K562 (cell line): ENCODE results near the gene TCEANC2. TPM values are rescaled to one million over a fixed set of nuclear protein-coding genes. Genes with fewer than 3 reads are reported as not detected.

ENCODE experiments used
- ATAC-seq: fragments of 200-7000 bp; cut with Tn5 transposase; 3 replicates; pipeline ENCODE4 v1.9.1; 2020; ENCODE audit warnings: moderate library complexity
- BruUV-seq: library from RNA; stranded (reverse); fragments of 400-500 nt; replicated peaks from 2 replicates; lab custom pipeline; 2021; lab: Mats Ljungman, UMichigan
- CTCF ChIA-PET: fragments of 300-600 bp; formaldehyde crosslinking; extraction: SDS; loops from one replicate; lab custom pipeline; 2021; ENCODE audit warnings: low intra/inter-chr PET ratio; lab: Yijun Ruan, JAX
- POLR2A ChIA-PET: fragments of 300-600, 350-650 bp; sonication (Branson Sonifier 250); formaldehyde crosslinking; extraction: SDS; loops from one replicate; lab custom pipeline; 2021; ENCODE audit warnings: antibody characterized with exemption, inconsistent platforms; lab: Yijun Ruan, JAX
- DNase-seq, 4 experiments: peaks; one replicate each; pipeline versions ENCODE4 v3.0.0 to v3.0.0-alpha.2; 2011 to 2018; ENCODE audit warnings: low spot score in 3 of 4, mixed read lengths in 3 of 4; ENCODE audit errors: extremely low read depth in 1 of 4
- FAIRE-seq: peaks from 2 replicates; lab custom pipeline; 2011; peaks lifted over from hg19 to GRCh38; lab: Jason Lieb, UNC
- H2AFZ ChIP-seq: 2 replicates; pipeline ENCODE4 v1.6.0; 2011; ENCODE audit warnings: low read depth, low read length, control low read depth, inconsistent platforms
- H3K27ac ChIP-seq: fragments of 200-600 bp; 3 replicates; pipeline ENCODE4 v1.8.0; 2011; ENCODE audit warnings: low read depth, mild to moderate bottlenecking, control low read depth, inconsistent platforms, low read length, moderate library complexity, mixed read lengths; ENCODE audit errors: extremely low read depth
- H3K27me3 ChIP-seq, 2 experiments: fragments of 300-600 bp in 1 of 2; 2 replicates in 1 of 2; 3 replicates in 1 of 2; pipeline versions ENCODE4 v1.6.0 to v1.8.0; 2011; ENCODE audit warnings: inconsistent platforms in 2 of 2, low read length in 2 of 2, mild to moderate bottlenecking in 1 of 2, mixed read lengths in 1 of 2, moderate library complexity in 1 of 2; ENCODE audit not compliant: control insufficient read depth in 2 of 2, insufficient read depth in 2 of 2
- H3K36me3 ChIP-seq: fragments of 300-600 bp; 3 replicates; pipeline ENCODE4 v1.8.0; 2011; ENCODE audit warnings: mild to moderate bottlenecking, low read length, inconsistent platforms; ENCODE audit not compliant: control insufficient read depth, insufficient read depth
- H3K4me1 ChIP-seq, 2 experiments: fragments of 200-600 bp in 1 of 2; replicated peaks in 1 of 2; 2 replicates in 1 of 2; 3 replicates in 1 of 2; pipeline versions ENCODE4 v1.5.1 to v1.8.0; 2011; ENCODE audit warnings: inconsistent platforms in 2 of 2, low read length in 2 of 2, mild to moderate bottlenecking in 1 of 2, mixed read lengths in 1 of 2, moderate library complexity in 1 of 2; ENCODE audit not compliant: control insufficient read depth in 2 of 2, insufficient read depth in 2 of 2
- H3K4me2 ChIP-seq: 2 replicates; pipeline ENCODE4 v1.6.1; 2011; ENCODE audit warnings: low read length, control low read depth, inconsistent platforms, mixed read lengths; ENCODE audit not compliant: insufficient read depth
- H3K4me3 ChIP-seq: fragments of 200-600 bp; sonication (generic), shearing (Covaris generic); 2 replicates; pipeline ENCODE4 v1.5.1; 2016; ENCODE audit warnings: control low read depth, inconsistent platforms
- H3K79me2 ChIP-seq: fragments of 200-600 bp; 3 replicates; pipeline ENCODE4 v1.8.0; 2011; ENCODE audit warnings: low read length, inconsistent platforms; ENCODE audit not compliant: control insufficient read depth, insufficient read depth
- H3K9ac ChIP-seq, 2 experiments: 2 replicates each; pipeline versions ENCODE4 v1.6.0 to v1.6.1; 2011; ENCODE audit warnings: low read depth in 2 of 2, low read length in 2 of 2, control low read depth in 1 of 2, inconsistent platforms in 1 of 2, mild to moderate bottlenecking in 1 of 2, mixed read lengths in 1 of 2; ENCODE audit not compliant: insufficient read depth in 1 of 2
- H3K9me1 ChIP-seq: one replicate; pipeline ENCODE4 v1.6.0; 2011; ENCODE audit warnings: inconsistent platforms, mild to moderate bottlenecking, low read length, moderate library complexity; ENCODE audit not compliant: control insufficient read depth, insufficient read depth
- H3K9me3 ChIP-seq: replicated peaks from 2 replicates; pipeline ENCODE4 v1.5.1; 2011; ENCODE audit warnings: low read depth, low read length, inconsistent platforms; ENCODE audit not compliant: control insufficient read depth, insufficient read depth
- H4K20me1 ChIP-seq: replicated peaks from 2 replicates; pipeline ENCODE4 v1.6.1; 2011; ENCODE audit warnings: low read length, inconsistent platforms, mixed read lengths; ENCODE audit not compliant: control insufficient read depth, insufficient read depth
- ILF3 ChIP-seq: fragments of 450-650 bp; IDR thresholded peaks from 2 replicates; pipeline ENCODE4 v1.6.1; 2018; ENCODE audit warnings: antibody characterized with exemption, mild to moderate bottlenecking, moderate library complexity, borderline replicate concordance
- POLR2H ChIP-seq: IDR thresholded peaks from 2 replicates; pipeline ENCODE4 v1.6.1; 2016; ENCODE audit warnings: missing genetic modification characterization, low read depth, mild to moderate bottlenecking, control low read depth, missing compliant biosample characterization, moderate library complexity
- WGBS: fragments of 100-300 bp; shearing (Covaris generic); methylation state at CpG from one replicate; pipeline ENCODE4 v1.1.6; 2016; ENCODE audit warnings: low coverage, mixed read lengths; ENCODE audit not compliant: insufficient coverage; ENCODE audit errors: missing lambda C conversion rate; 5-methylcytosine and 5-hydroxymethylcytosine counted together
- in situ Hi-C: fragments of 300-500 bp; cut with MboI; formaldehyde crosslinking; loops from 4 replicates; pipeline ENCODE4 v1.15.0; 2018; ENCODE audit warnings: inconsistent platforms, mixed read lengths
- intact Hi-C: fragments of 100-400 bp; cut with micrococcal nuclease; formaldehyde crosslinking; loops from 2 replicates; pipeline ENCODE4 v1.14.2; 2022
- polyA plus RNA-seq, 8 experiments: library from polyadenylated mRNA; depleted of rRNA in 4 of 8; stranded (reverse) in 5 of 8; unstranded in 3 of 8; fragments of >200 nt; fragmentation: Nextera tagmentation in 2 of 8; fragmentation: Illumina TruSeq in 1 of 8; extraction: Ambion mirVana in 2 of 8; extraction: Trizol in 1 of 8; gene quantifications; 2 replicates each; pipeline versions ENCODE4 v1.2.1 to v1.2.3, GENCODE V29; 2011 to 2014; ENCODE audit warnings: inconsistent platforms in 1 of 8, missing spikeins in 1 of 8
- total RNA-seq, 7 experiments: library from RNA; depleted of rRNA in 6 of 7; stranded (reverse); fragments of >200 nt in 6 of 7; fragmentation: Illumina TruSeq in 2 of 7; extraction: Trizol in 2 of 7; gene quantifications; 2 replicates each; pipeline versions ENCODE4 v1.2.1 to v1.2.3, GENCODE V29; 2011 to 2021; ENCODE audit warnings: low replicate concordance in 1 of 7
- TF ChIP-seq, protein P1 (sequence below): sonication (generic); formaldehyde crosslinking; IDR thresholded peaks from 2 replicates; pipeline ENCODE4 v1.8.0; 2022; ENCODE audit warnings: mild to moderate bottlenecking, missing genetic modification reagents, borderline replicate concordance

Gene TCEANC2
- total and polyA plus RNA-seq, 9 of the 15 experiments (the other 6 are each of a cell fraction or from before 2014, with no cell fraction given) = 3.3 to 10.2 (median 7.0) TPM

- DNase-seq (no peak), FAIRE-seq (no peak), ATAC-seq (no peak)
- CTCF ChIA-PET = no interaction called here
- TF ChIP-seq ILF3 (no peak), POLR2H (no peak)
- TF ChIP-seq, protein P1, sequence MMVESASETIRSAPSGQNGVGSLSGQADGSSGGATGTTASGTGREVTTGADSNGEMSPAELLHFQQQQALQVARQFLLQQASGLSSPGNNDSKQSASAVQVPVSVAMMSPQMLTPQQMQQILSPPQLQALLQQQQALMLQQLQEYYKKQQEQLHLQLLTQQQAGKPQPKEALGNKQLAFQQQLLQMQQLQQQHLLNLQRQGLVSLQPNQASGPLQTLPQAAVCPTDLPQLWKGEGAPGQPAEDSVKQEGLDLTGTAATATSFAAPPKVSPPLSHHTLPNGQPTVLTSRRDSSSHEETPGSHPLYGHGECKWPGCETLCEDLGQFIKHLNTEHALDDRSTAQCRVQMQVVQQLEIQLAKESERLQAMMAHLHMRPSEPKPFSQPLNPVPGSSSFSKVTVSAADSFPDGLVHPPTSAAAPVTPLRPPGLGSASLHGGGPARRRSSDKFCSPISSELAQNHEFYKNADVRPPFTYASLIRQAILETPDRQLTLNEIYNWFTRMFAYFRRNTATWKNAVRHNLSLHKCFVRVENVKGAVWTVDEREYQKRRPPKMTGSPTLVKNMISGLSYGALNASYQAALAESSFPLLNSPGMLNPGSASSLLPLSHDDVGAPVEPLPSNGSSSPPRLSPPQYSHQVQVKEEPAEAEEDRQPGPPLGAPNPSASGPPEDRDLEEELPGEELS (CRISPR knock-in tag) = no peak
- in situ Hi-C loops (no loop called here), intact Hi-C loops (no loop called here)
- Histone ChIP-seq H3K27me3 (no peaks in the 10 kb centered on the region), H3K9ac (no peak overlapping the region), H3K9me3 (no peaks in the 10 kb centered on the region), H3K9me1 (no peaks in the 10 kb centered on the region), H3K4me2 (no peak overlapping the region), H4K20me1 (no peaks in the 10 kb centered on the region), H3K4me3 (no peak overlapping the region), H2AFZ (no peak overlapping the region), H3K79me2 (no peaks in the 10 kb centered on the region), H3K4me1 (0 out of 5 replicates have a peak, but pooled peaks cover 0 to 4% of the 10 kb centered on the region in 2 experiments), H3K27ac (no peak overlapping the region), H3K36me3 (peaks cover 4% of the 10 kb centered on the region; the same call in 1 of the 3 replicates)
- WGBS = 30% methylated on average over 6 of the region's 6 CpGs
- POLR2A ChIA-PET = interaction anchor here (0.6 to 1.5 kb wide), 5 partner anchors 10 to 447 kb away, joined by 3 to 9 read pairs (median 4); no protein-coding TSS in a partner anchor
- TSS peak; percentile 30 for BruUV-seq
Measured at GRCh38 chr1:54099061-54099610, 45.7 kb downstream of the TCEANC2 start.
